8988T (cell line): Measurements from ENCODE around the gene ZNF311.

Experiments
- DNase-seq: peaks from one replicate; pipeline ENCODE4 v3.0.0; 2011

Gene ZNF311

GRCh38 chr6:29005183-29005885 is at the start of gene ZNF311:
ZNF311 (minus strand) TSS chr6:29005315; CDS start chr6:29003954, 1,361 bp downstream.
- no peak for DNase-seq

GRCh38 chr6:29051680-29052079 is 46.6 kb upstream of the ZNF311 start:
- no peak for DNase-seq

GRCh38 chr6:29045075-29045474 is 40.0 kb upstream of the ZNF311 start, which contains the start of gene OR2W1:
OR2W1 (minus strand) TSS chr6:29045175; CDS start chr6:29045175, 0 bp downstream.
- DNase-seq: no peak

GRCh38 chr6:29035951-29036350 is 30.8 kb upstream of the ZNF311 start:
- no peak for DNase-seq

GRCh38 chr6:29028821-29029220 is 23.7 kb upstream of the ZNF311 start:
- DNase-seq: no peak

GRCh38 chr6:29025927-29026585 is 20.9 kb upstream of the ZNF311 start:
- no peak for DNase-seq

- DNase-seq: no peak
These were observed 16.3 kb upstream of the ZNF311 start for GRCh38 chr6:29021434-29021833.

GRCh38 chr6:29019629-29020028 is 14.5 kb upstream of the ZNF311 start:
- no peak for DNase-seq

- DNase-seq: no peak
These were observed 12.3 kb upstream of the ZNF311 start for GRCh38 chr6:29017428-29017802.

GRCh38 chr6:29016559-29017427 is 11.7 kb upstream of the ZNF311 start:
- peak; percentile 69 for DNase-seq

GRCh38 chr6:29014729-29015608 is 9.9 kb upstream of the ZNF311 start:
- DNase-seq: no peak

- peak; percentile 33 for DNase-seq
These were observed 6.2 kb upstream of the ZNF311 start for GRCh38 chr6:29011276-29011734.

GRCh38 chr6:29009358-29009757 is 4.2 kb upstream of the ZNF311 start:
- no peak for DNase-seq

GRCh38 chr6:29008089-29008488 is 3.0 kb upstream of the ZNF311 start:
- no peak for DNase-seq

- no peak for DNase-seq
These were observed 8.1 kb downstream of the ZNF311 start for GRCh38 chr6:28996844-28997510.

GRCh38 chr6:28995093-28995650 is 9.9 kb downstream of the ZNF311 start:
- DNase-seq: no peak

- DNase-seq: no peak
These were observed 16.4 kb downstream of the ZNF311 start for GRCh38 chr6:28988536-28989311.

- peak; percentile 70 for DNase-seq
These were observed 19.5 kb downstream of the ZNF311 start for GRCh38 chr6:28985462-28986164.

- DNase-seq: no peak
These were observed 21.3 kb downstream of the ZNF311 start for GRCh38 chr6:28983838-28984237.
